NK-92 (cell line): ENCODE measurements around the gene UBXN4.
"Not testable (repeated sequence)": the region's sequence is repeated elsewhere in the genome, so short reads cannot be mapped to it uniquely, and the experiment has no call there.

ENCODE experiments used
- DNase-seq: peaks from one replicate; lab custom pipeline; 2025; ENCODE audit not compliant: unreplicated experiment; lab: John Stamatoyannopoulos, UW

The UBXN4 gene

DNA sequence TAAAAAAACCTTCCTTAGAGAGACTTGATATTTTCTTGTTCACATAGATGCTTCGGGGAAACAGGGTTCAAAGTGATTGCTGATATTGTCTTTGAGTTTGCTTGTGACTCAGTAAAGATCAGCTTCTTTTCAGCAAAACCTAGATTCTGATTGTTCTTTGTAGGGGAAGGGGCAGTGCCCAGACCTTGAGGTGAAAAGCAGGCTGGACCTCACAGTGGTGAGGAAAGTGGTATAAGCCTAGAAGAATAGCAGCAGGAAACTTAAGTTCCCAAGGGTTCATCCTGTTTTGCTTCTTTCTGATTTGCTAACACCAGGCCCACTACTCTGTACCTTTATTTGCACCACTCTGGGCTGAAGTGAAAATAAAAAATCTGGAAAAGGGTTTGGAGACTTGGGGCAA is 20.9 kb downstream of the UBXN4 start:
- no peak for DNase-seq

DNA sequence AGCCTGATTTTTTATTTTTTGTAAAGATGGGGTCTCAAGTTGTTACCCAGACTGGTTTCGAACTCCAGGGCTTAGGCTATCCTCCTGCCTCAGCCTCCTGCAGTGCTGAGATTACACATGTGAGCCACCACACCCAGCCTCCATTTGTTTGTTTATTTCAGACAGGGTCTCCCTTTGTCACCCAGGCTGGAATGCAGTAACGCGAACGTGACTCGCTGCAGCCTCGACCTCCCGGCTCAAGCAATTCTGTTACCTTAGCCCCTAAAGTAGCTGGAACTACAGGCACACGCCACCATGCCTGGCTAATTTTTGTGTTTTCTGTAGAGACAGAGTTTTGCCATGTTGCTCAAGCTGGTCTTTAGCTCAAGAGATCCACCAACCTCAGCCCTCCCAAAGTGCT is 27.2 kb downstream of the UBXN4 start:
- DNase-seq: no peak

DNA sequence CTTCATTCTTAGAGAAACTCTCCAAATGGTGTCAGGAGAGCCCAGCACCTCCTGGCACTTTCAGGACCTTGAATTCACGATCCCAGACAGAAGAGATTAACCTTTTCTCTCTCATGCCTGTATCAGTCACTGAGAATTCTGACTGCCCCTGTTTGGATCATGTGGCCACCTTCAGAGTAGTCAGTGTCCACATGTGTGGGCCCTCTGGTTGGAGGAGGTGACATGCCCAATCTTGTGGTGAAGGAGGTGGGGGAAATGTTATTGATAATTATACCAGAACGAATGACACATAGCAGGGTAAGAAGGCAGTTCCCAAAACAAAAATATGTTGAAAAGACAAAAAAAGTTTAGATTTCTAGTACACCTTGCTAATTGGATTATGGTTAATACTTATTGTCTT is 31.7 kb downstream of the UBXN4 start:
- DNase-seq: no peak

DNA sequence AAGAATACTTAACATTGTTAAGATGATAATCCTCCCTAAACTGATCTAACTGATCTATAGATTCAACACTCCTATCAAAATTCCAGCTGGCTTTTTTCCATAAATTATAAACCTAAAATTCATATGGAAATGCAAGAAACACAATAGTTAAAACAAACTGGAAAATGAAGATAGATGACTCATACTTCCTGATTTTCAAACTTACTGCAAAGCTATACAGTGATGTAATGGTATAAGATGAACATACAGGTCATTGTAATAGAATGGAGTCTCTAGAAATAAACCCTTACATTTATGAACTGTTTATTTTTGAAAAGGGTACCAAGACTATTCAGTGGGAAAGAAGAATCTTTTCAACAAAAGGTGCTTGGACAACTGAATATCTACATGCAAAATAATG is 32.3 kb downstream of the UBXN4 start:
- DNase-seq: no peak

DNA sequence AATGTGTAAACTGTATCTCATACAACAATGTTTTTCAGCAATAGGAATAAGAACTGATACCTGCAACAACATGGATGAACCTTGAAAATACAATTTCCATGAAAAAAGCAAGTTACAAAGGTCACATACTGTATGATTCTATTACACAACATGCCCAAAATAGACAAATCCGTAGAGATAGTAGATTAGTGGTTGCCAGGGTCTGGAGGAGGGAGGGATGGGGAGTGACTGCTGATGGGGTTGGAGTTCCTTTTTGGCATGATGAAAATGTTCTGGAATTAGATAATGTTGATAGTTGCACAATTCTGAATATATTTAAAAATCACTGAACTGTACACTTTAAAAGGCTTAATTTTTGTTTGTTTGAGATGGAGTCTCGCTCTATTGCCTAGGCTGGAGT is 33.8 kb downstream of the UBXN4 start:
- DNase-seq: no peak

DNA sequence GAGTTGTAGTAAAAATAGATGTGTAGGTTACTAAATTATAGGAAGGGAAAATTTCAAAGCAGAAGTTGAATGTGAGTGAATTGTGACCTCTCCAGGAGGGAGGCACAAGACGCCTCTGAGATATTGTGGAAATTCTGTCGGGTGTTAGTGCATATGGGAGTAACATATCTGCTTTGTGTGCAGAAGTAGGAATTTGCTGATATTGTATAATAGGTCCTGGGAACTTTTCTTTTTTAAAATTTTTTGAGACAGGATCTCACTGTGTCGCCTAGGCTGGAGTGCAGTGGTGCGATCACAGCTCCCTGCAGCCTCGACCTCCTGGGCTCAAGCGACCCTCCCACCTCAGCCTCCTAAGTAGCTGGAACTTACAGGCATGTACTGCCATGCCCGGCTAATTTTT is 34.7 kb downstream of the UBXN4 start:
- DNase-seq: no peak

DNA sequence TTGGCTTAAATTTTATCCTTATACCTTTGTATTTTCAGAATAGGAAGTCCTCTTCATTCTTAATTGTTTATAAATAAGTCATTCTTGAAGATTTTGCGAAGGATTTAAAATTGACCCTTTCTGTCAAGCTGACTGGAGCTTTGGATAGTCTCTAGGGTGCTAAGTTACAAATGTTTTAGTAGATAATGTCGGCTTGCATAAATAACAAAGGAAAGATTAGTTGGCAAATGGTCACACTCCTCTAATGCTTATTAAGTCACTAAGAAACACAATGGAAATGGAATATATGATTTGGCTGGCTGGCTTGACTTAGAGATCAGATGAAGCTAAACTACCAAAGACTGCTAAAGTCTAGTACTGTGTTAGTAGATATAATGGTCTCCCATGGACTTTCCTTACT is 40.6 kb downstream of the UBXN4 start:
- no peak for DNase-seq

DNA sequence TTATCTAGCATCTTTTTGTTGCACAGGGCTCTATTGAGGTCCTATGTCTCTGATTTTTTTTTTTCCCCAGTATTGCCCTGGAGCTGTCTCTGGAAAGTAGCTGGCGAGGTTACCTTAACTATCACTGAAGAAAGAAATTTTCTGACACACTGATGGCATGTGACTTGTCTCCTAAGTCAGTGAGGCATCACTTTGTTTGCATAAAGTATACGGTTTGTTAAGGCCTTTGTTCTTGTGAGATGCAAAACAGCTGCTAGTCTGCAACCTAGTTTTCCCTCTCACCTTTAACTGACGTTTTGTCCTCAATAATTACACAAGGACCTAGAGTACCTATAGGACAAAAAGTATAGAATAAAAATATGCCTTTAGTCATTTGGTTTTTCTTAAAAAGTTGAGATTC is 41.8 kb downstream of the UBXN4 start:
- DNase-seq: no peak

DNA sequence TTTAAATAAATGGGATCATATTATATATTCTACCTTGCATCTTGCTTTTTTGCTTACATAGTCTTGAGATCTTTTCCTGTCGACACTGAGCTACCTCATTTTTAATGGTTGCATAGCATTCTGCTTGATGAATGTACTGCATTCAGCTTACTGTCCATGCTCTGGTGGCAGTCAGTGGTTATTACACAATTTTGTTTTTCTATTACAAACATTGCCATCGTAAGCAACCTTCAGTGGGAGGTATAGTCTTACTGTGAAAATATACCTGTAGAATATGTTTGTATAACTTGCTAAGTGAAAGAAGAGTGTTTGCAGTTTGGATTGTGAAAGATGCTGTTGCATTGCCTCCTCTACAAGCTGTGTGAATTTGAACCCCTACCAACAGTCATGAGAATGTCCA is 43.4 kb downstream of the UBXN4 start:
- no peak for DNase-seq

DNA sequence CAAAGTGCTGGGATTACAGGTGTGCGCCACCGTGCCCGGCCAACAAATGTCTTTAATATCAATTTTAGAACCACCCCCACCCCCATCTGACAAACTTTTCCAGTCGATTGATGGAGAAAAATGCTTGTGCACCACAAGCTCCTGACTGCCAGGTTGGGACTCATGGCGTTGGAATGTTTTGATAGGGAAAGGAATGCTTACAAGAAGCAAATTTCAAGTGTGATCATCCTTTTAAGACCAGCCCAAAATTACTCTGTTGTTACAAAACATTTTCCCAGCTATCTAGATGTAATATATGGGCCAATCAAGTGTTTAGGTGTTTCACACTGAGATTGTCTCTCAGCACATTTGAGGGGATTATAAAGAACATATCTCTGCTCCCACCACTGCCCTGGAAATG is 45.2 kb downstream of the UBXN4 start:
- DNase-seq: no peak

DNA sequence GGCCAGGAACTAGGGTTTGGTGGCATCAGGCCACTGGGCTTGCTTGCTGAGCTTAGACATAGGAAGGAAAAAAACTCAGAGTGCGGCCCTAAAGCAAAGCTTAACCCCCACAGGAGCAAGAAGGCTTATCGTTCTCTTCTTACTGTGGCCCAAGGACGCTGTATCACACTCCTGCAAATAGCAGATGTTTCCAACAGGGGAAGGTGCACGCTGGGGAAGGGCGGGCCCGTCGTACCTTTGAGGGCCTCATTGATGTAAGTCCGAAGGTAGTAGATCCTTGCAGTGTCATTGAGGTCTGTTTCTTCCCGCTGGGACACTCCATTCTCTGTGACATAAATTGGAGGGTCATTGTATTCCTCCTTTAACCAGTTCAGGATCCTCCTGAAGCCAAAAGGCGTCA is 48.8 kb downstream of the UBXN4 start:
- no peak for DNase-seq

DNA sequence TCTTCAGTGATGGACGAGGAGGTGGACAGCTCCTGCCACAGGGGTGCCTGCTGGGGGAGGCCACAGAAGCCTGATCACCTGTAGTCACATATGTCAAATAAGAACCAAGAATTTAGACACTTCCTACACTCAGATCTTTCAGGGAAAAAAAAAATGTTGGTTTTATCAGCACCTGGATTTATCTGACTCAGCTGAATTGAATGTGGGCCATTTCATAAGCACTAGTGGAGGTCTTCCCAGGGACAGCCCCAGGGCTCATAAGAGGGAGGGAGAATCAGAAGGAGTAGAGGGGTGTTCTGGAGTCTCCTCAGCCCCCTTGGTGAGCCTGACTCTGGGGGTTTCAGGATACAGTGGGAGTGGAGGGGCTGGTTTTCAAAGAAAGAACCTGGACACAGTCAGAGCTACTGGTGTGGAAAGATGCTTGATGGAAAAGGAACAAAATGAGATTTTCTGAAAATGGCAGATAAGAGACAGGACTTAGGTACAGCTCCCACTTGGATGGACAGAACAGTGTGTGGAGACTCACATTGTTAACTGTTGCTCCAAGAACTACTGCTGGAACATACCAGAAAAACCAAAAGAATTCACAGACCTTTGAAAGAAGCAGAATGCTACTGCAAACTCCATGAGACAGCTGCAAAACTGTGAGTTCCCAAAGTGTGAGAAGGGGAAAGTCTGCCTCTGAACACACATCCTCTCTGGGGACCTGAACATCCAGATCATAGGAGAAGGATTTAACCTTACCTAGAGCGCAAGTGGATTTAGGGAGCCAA is 49.9 kb downstream of the UBXN4 start:
- DNase-seq: no peak

DNA sequence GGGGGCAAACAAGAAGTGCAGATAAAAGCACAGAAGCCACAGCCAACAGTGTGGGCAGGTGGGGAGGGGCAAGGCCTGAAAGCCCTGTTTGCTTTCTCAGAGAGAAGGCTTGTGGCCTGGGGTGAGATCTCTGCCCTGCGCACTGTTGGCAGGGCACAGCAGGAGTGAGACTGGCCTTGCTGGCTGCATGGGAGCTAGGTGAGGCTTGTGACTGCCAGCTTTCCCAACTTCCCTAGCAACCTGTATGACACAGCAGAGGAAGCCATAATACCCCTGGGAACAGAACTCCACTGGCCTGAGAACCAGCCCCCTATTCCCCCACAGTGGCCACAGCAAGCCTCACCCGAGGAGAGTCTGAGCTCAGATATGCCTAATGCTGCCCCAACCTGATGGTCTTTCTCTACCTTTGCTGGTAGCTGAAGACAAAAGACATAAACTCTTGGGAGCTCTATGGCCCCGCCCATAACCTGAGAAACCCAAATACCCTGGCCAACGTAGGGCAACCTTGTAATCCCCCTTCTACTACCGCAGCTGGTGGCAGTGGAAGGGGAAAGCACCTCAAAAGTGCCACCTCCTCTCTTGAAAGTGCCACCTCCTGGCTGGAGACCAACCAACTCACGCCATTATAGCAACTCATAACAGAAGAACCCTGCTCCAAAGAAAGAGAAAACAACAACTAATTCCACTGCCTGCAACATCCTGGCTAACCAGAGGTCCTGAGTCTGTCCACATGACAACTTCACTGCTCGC is 50.9 kb downstream of the UBXN4 start:
- no peak for DNase-seq

DNA sequence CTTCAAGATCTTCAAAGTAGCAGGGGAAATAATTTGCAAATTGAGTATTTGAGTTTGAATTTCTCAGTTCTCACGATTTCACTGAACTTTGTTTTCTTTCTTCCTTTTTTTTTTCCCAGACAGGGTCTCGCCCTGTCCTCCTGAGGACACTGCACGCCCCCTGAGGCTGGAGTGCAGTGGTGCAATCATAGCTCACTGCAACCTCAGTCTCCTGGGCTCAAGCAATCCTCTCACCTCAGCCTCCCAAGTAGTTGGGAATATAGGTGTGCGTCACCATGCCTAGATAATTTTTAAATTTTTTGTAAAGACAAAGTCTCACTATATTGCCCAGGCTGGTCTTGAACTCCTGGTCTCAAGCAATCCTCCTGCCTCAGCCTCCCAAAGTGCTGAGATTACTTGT is 54.0 kb downstream of the UBXN4 start:
- DNase-seq: not testable (repeated sequence)

DNA sequence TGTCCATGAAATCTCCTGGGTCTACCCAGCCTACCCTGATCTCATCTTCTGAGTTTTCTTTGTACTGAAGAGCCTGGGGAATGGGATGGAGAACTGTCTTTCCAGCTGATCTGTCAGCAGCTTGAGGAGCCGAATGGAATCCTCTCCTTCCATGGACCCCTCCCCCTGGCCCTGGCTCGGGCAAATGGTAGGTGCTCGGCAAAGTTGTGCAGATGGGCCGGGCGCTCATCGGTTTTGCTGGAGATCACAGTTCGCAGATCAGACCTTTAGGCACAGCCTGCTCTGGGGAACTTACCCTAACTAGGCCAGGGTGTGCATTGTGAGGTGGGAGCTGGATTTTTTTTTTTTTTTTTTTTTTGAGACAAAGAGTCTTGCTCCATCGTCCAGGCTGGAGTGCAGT is 55.0 kb downstream of the UBXN4 start:
- DNase-seq: no peak

DNA sequence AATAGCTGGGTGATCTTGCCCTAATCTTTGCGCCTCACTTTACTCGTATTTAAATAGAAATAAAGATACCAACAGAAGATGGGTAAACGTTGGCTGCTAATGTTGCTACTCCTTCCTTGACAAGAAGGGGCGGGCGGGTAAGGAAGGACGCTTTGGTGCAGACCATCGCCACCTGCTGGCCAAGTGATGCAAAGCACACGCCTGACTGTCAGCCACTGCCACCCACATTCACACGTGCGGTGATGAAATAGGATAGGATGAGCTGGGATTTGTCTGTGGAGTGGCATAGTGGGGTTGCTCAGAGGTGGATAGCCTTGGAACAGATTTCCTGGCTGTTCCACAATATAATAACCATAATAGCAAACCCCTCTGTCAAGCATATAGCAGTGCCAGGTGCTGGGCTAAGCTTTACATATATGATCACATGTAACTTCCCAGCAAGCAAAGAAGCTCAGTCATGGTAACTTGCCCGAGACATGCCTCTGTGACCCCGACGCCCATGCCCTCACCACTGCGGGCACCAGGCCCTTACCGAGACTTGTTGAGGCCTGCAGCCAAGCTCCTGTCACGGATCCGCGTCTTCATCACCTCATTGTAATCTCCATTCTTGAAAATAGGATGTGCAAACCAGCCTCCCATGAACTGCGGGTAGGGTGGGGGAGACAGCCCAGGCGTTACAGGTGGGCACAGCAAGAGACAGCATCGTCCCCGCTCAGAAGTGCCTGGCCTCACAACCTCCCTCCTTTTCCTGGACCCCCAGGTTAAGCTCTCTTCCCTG is 56.0 kb downstream of the UBXN4 start:
- DNase-seq: no peak

DNA sequence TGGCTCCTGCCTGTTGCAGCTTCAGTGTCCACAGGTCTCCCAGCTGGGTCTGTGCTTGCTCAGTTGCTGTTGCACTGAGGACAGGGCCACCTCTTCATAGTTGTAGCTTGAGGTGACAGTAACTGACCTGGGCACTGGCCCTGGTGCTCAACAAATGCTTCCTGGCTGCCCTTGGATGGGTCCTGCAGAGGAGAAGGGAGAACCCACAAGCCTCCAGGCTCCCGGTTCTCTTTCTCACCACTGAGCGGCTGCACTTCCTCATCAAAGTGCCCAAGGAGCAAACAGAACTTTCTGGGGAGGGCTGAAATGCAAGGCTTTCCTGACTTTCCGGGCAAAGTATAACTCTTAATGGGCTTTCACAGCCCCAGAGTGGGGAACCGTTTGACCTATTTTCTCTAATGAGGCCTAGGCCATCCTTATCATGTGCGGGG is 56.6 kb downstream of the UBXN4 start:
- no peak for DNase-seq

DNA sequence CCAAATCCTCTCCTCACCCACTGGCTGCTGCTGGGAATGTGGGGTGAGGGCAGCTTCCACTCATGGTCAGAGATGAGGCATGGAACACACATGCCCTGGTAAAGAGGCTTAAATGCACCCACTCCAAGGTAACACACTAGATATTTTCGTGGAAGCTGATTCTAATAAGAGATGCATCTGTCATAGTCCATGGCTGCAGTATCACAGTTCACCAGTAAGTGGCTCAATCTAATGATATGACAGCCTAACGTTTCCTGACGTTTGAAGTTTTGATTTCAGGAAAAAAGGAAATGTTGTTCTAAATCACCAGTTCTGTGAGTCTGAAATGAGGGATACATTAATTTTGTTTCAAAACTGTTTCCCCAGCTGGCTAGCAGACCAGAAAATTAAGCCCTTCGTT is 57.1 kb downstream of the UBXN4 start:
- DNase-seq: no peak

DNA sequence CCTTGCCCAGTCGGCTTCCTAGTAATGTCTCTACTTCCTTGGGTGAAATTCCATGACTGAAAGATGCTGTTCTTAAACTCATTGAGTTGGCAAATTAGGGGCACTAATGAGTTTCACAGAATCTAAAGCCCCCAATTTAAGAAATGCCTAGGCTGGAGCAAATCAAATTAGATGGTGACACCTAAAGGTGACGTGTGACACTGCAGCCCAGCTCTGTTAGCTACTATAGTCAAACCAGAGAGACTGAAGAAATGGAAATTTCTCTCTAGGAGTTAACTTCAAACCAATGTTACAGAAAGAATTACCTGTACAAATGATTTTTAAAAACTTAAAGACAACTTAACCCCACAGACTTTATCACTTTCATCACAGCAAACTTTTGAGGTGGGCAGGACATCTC is 58.1 kb downstream of the UBXN4 start:
- no peak for DNase-seq

DNA sequence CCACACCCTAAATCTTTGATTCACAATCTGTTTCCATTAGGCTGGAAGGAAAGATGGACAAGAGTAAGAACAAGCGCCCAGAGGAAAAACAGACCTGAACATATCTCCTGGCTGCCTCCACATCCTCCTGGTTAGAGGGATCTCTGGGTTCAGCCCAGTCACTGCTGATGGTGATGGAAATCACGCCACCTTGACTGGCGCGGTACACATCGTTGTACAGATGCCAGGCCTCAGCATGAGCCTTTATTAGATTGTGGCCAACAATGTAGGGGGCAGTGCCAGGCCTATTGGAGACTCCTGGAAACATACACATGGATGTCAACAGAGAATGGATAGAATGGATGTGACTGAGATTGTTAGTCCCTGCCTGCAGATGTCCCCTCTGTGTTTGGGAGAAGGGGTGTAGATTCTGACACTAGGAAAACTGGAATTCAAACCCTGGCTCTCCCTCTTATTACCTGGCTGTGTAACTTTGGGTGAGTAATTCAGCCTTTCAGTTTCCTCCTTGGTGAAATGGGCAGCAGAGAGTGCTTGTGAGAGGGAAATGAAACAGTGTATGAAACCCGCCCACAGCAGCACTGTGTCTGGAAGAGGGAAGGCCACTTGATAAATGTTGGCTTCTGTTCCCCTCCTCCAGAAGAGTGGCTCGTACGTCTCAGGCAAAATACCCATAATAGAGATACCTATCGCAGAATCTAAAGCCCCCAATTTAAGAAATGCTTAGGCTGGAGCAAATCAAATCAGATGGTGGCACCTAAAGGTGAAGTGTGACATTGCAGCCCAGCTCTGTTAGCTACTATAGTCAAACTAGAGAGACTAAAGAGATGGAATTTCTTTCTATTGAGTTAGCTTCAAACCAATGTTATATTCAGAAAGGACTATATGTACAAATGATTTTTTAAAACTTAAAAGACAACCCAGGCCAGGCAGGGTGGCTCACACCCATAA is 59.1 kb downstream of the UBXN4 start:
- no peak for DNase-seq

DNA sequence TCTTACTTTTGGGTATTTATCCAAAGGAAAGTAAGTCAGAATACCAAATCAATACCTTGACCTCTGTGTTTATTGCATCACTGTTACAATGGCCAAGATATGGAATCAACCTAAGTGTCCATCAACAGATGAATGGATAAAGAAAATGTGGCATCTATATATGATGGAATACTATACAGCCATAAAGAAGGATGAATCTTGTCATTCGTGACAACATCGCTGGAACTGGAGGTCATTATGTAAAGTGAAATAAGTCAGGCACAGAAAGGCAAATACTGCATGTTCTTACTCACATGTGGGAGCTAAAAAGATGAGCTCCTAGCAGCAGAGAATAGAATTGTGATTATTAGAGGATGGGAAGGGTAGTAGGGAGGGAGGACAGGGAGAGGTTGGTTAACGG is 60.7 kb downstream of the UBXN4 start:
- DNase-seq: no peak
